GM18867 (cell line): ENCODE results near the gene KRIT1.

Experiments used
- ATAC-seq: cut with Tn5 transposase; IDR thresholded peaks from one replicate; pipeline ENCODE4 v1.9.1; 2021; ENCODE audit warnings: mild to moderate bottlenecking, moderate library complexity; ENCODE audit not compliant: unreplicated experiment

Gene KRIT1

GRCh38 chr7:92158660-92159575 lies 86.8 kb downstream of the KRIT1 start:
- ATAC-seq = peak; percentile 86

GRCh38 chr7:92156990-92157389 lies 88.7 kb downstream of the KRIT1 start:
- ATAC-seq = no peak

- ATAC-seq = no peak
Observed at GRCh38 chr7:92155108-92155739, 90.5 kb downstream of the KRIT1 start.

GRCh38 chr7:92150450-92151017 lies 95.2 kb downstream of the KRIT1 start:
- no peak for ATAC-seq

GRCh38 chr7:92149736-92150239 lies 95.9 kb downstream of the KRIT1 start:
- no peak for ATAC-seq
